MM.1S (cell line): ENCODE measurements around the gene ADAMTS2.

ENCODE experiments used
- EZH2 ChIP-seq: fragments of 300-600 bp; sonication (generic); optimal IDR thresholded peaks from 2 replicates; pipeline ENCODE3; 2017; ENCODE audit warnings: low read depth, mild to moderate bottlenecking, antibody characterized with exemption, low read length, mixed read lengths
- EZH2phosphoT487 ChIP-seq: fragments of 300-600 bp; sonication (generic); IDR thresholded peaks from 2 replicates; pipeline ENCODE4 v1.6.1; 2018; ENCODE audit warnings: antibody characterized with exemption, low read length
- TF ChIP-seq, protein P1 (sequence below): fragments of 300-600 bp; sonication (generic); IDR thresholded peaks from 2 replicates; pipeline ENCODE4 v1.5.1; 2016; ENCODE audit warnings: antibody characterized with exemption, low read length, mixed read lengths

DNA sequence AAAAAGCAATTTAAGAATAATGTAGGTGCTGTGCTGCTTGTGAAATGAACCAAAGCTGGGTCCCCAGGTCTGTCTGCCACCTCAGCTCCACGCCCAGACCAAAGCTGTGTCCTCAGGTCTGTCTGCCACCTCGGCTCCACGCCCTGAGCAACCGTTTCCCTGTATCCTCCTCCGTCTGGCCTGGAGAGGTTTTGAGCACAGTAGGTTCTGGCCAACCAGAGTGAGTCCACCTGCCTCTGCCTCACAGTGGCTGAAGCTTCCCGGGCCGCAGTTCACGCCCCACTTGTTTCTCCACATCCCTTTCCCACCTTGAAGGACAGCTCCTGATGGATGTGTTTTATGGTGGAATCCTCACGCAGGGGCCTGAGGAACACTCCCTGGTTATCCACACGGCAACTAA is 120.5 kb downstream of the ADAMTS2 start:
- TF ChIP-seq, protein P1, sequence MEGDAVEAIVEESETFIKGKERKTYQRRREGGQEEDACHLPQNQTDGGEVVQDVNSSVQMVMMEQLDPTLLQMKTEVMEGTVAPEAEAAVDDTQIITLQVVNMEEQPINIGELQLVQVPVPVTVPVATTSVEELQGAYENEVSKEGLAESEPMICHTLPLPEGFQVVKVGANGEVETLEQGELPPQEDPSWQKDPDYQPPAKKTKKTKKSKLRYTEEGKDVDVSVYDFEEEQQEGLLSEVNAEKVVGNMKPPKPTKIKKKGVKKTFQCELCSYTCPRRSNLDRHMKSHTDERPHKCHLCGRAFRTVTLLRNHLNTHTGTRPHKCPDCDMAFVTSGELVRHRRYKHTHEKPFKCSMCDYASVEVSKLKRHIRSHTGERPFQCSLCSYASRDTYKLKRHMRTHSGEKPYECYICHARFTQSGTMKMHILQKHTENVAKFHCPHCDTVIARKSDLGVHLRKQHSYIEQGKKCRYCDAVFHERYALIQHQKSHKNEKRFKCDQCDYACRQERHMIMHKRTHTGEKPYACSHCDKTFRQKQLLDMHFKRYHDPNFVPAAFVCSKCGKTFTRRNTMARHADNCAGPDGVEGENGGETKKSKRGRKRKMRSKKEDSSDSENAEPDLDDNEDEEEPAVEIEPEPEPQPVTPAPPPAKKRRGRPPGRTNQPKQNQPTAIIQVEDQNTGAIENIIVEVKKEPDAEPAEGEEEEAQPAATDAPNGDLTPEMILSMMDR, result no peak
- TF ChIP-seq EZH2phosphoT487 (no peak), EZH2 (no peak)
